ENCODE measurements around the gene TOM1L2. TPM values are rescaled to one million over a fixed set of nuclear protein-coding genes. Genes with fewer than 3 reads are reported as not detected.

TOM1L2 gene
- total and polyA plus RNA-seq, 8 donors = 13.3 to 154 (median 41.1) TPM

DNA sequence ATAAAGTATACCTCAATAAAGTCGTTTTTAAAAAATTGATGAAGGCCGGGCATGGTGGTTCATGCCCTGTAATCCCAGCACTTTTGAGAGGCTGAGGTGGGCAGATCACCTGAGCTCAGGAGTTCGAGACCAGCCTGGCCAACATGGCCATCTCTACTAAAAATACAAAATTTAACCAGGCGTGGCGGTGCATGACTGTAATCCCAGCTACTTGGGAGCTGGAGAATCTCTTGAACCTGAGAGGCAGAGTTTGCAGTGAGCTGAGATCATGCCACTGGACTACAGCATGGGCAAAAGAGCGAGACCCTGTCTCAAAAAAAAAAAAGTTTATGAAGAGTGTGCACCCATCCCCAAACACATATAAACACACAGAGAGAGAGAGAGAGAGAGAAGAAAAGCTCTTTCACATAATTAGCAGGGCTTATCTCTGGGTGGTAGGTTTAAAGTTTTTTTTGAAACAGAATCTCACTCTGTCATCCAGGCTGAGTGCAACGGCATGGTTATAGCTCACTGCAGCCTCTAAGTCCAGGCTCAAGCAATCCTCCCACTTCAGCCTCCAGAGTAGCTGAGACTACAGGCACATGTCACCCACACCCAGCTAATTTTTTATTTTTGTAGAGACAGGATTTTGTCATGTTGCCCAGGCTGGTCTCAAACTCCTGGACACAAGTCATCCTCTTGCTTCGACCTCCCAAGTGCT, 138.4 kb downstream of the TOM1L2 start:
- H3K4me3 ChIP-seq = no peak overlapping the region
- H3K36me3 ChIP-seq = peaks cover 0 to 4% (median 0%) of the 10 kb centered on the region in 4 donors
- H3K27ac ChIP-seq = peak overlapping the region in 3 of 5 donors; percentile 98 to 100 (median 98)
- H3K9me3 ChIP-seq = no peaks in the 10 kb centered on the region
- no peaks in the 10 kb centered on the region for H3K27me3 ChIP-seq
- intact Hi-C loops (cut with DNase I; ENCODE audit: low total_unique reads) = no loop called here
- H3K4me1 ChIP-seq = peaks cover 71 to 89% (median 80%) of the 10 kb centered on the region in 4 donors
- no peak for DNase-seq
- 70 to 79% (median 76%) methylated on average over 8 of the region's 8 CpGs for WGBS, 5 donors
- TF ChIP-seq POLR2AphosphoS5 (IDR thresholded peaks at IDR 0.05) (no peak), POLR2A (IDR thresholded peaks at IDR 0.05) (no peak), EP300 (IDR thresholded peaks at IDR 0.05) (no peak)
- TF ChIP-seq, protein P1, sequence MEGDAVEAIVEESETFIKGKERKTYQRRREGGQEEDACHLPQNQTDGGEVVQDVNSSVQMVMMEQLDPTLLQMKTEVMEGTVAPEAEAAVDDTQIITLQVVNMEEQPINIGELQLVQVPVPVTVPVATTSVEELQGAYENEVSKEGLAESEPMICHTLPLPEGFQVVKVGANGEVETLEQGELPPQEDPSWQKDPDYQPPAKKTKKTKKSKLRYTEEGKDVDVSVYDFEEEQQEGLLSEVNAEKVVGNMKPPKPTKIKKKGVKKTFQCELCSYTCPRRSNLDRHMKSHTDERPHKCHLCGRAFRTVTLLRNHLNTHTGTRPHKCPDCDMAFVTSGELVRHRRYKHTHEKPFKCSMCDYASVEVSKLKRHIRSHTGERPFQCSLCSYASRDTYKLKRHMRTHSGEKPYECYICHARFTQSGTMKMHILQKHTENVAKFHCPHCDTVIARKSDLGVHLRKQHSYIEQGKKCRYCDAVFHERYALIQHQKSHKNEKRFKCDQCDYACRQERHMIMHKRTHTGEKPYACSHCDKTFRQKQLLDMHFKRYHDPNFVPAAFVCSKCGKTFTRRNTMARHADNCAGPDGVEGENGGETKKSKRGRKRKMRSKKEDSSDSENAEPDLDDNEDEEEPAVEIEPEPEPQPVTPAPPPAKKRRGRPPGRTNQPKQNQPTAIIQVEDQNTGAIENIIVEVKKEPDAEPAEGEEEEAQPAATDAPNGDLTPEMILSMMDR (IDR thresholded peaks at IDR 0.05) = no peak

DNA sequence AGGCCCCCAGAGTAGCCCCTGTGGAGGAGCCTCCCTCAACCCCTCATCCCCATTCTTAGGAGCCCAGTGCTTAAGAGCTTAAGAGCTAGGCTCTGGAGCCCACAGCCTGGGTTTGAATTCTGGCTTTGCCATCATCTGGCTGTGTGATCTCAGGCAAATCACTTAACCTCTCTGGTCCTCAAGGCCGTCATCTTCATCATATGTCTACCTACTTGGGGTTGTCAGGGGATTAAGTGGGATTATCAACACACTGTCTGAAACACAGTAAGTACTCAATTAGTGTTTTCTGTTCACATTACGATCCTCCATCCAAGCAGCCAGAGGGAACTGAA, 140.2 kb downstream of the TOM1L2 start:
- Histone ChIP-seq H3K36me3 (peaks cover 0 to 7% (median 2%) of the 10 kb centered on the region in 4 donors), H3K4me1 (peaks cover 59 to 89% (median 75%) of the 10 kb centered on the region in 4 donors)

DNA sequence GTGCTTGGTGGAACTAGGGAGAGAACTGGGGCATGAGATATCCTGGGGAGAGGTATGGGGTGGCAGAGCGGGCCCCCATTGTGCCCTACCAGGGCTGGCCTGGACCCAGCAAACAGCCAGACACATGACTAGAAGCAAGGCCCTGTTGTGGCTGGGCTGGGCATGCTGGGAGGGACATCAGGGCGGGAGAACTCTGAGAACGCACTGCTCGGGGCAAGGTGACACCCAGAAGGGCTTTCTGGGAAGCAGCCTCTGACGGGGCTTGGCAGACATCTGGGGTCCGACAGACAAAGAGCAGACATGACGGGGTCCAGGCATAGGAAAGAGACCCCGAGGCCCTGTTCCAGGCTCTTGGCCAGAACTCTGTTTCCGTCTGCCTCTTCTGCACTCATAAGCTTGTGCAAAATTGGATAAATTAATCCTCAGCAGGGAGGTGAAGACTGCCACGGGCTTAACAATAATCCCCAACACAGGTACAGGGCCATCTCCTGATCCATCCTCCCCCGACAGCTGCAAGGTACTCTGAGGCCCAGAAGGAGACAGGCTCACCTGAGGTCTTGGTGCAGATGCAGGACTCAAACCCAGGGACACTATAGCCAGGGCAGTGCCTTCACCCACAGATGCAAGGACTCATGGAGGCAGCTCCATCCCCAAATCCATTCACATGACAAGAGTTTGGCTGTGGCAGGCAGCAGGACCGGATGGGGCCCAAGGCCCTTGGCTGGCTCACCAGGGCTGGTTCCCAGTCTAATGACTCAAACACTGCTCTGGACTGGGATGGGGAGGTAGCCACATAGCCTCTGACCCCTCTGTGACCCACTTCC, 140.8 kb downstream of the TOM1L2 start:
- H3K27ac ChIP-seq = peak overlapping the region; percentile 43 to 84 (median 70)

More for the DNA sequence above, 140.2 kb downstream of the TOM1L2 start:
- Histone ChIP-seq H3K27ac (peak overlapping the region; percentile 43 to 84 (median 70)), H3K27me3 (no peaks in the 10 kb centered on the region), H3K9me3 (no peaks in the 10 kb centered on the region), H3K4me3 (no peak overlapping the region)
- no peak for DNase-seq
- intact Hi-C loops (cut with DNase I; ENCODE audit: low total_unique reads) = no loop called here
- TF ChIP-seq POLR2A (IDR thresholded peaks at IDR 0.05) = no peak
- WGBS, 5 donors = 78 to 96% (median 93%) methylated on average over 2 of the region's 2 CpGs

DNA sequence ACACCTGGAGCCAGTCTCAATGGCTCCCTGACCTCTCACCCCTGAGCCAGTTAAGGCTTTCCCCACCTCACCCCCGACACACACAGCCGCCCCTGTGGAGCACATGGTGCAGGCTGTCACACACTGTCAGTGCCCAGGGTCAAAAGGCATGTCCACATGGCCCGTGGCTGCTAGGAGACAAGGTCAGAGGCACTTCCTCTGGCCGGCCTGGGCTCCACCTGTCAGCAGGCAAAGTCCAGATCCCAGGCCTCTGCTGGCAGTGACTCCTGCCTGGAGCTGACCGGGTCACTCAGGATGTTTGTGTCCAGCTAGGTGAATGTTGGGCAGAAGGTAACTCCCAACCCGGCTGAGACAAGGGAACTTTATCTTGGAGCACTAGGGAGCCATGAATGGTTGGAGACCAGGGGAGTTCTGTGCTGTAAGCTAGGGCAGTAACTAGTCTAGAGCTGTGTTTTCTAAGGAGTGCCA, 141.4 kb downstream of the TOM1L2 start:
- Histone ChIP-seq H3K36me3 (peaks cover 0 to 9% (median 2%) of the 10 kb centered on the region in 4 donors), H3K9me3 (no peaks in the 10 kb centered on the region), H3K4me3 (no peak overlapping the region), H3K4me1 (peaks cover 66 to 96% (median 80%) of the 10 kb centered on the region in 4 donors), H3K27me3 (no peaks in the 10 kb centered on the region), H3K27ac (peak overlapping the region; percentile 43 to 84 (median 70))
- TF ChIP-seq EP300 (IDR thresholded peaks at IDR 0.05) = no peak
- TF ChIP-seq POLR2AphosphoS5 (IDR thresholded peaks at IDR 0.05) = peak in 1 of 3 donors; percentile 5
- intact Hi-C loops (cut with DNase I; ENCODE audit: low total_unique reads) = no loop called here
- peak in 1 of 2 donors; percentile 83 for DNase-seq
- WGBS, 5 donors = 17 to 55% (median 29%) methylated on average over 2 to 6 of the region's 6 CpGs

More for the DNA sequence above, 140.8 kb downstream of the TOM1L2 start:
- TF ChIP-seq, protein P1 (IDR thresholded peaks at IDR 0.05) = no peak
- no peak for TF ChIP-seq POLR2A (IDR thresholded peaks at IDR 0.05)
- no peak for TF ChIP-seq EP300 (IDR thresholded peaks at IDR 0.05)
- no peak for TF ChIP-seq POLR2AphosphoS5 (IDR thresholded peaks at IDR 0.05)
- no peaks in the 10 kb centered on the region for H3K9me3 ChIP-seq
- DNase-seq = peak in 1 of 2 donors; percentile 84
- intact Hi-C loops (cut with DNase I; ENCODE audit: low total_unique reads) = no loop called here
- H3K4me3 ChIP-seq = no peak overlapping the region
- H3K4me1 ChIP-seq = peaks cover 61 to 92% (median 77%) of the 10 kb centered on the region in 4 donors
- WGBS, 5 donors = 28 to 61% (median 58%) methylated on average over 12 of the region's 12 CpGs
- H3K36me3 ChIP-seq = peaks cover 0 to 9% (median 2%) of the 10 kb centered on the region in 4 donors
- H3K27me3 ChIP-seq = no peaks in the 10 kb centered on the region

DNA sequence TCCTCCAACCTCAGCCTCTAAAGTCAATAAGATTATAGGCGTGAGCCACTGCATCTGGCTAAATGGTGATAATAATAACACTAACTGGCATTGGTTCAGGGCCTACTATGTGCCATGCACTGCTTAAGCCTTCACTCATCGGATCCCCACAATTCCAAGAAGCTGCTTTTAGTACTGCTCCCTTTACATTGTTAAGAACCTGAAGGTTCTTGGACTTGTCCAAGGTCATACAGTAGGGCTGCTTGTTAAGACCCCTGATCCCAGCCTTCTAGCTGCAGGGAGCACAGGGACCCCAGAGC, 142.0 kb downstream of the TOM1L2 start:
- Histone ChIP-seq H3K9me3 (no peaks in the 10 kb centered on the region), H3K27me3 (no peaks in the 10 kb centered on the region), H3K4me1 (peaks cover 66 to 96% (median 80%) of the 10 kb centered on the region in 4 donors), H3K27ac (peak overlapping the region; percentile 43 to 84 (median 70)), H3K36me3 (peaks cover 0 to 9% (median 2%) of the 10 kb centered on the region in 4 donors), H3K4me3 (no peak overlapping the region)
- no peak for DNase-seq
- TF ChIP-seq POLR2AphosphoS5 (IDR thresholded peaks at IDR 0.05) (no peak), POLR2A (IDR thresholded peaks at IDR 0.05) (no peak), EP300 (IDR thresholded peaks at IDR 0.05) (no peak)
- TF ChIP-seq, protein P1 (IDR thresholded peaks at IDR 0.05) = no peak
- 69 to 79% (median 75%) methylated on average over 2 of the region's 2 CpGs for WGBS, 5 donors
- intact Hi-C loops (cut with DNase I; ENCODE audit: low total_unique reads) = no loop called here

Measured in stomach (tissue), 9 donors.